GM12801 (cell line): ENCODE results near the gene MDM1.

Experiments used
- TF ChIP-seq, protein P1 (sequence below): IDR thresholded peaks from one replicate; pipeline ENCODE4 v1.5.1; 2011; ENCODE audit warnings: control low read depth; ENCODE audit not compliant: insufficient read length; ENCODE audit errors: extremely low read depth

The MDM1 gene

GRCh38 chr12:68280240-68280639, 51.9 kb downstream of the MDM1 start:
- TF ChIP-seq, protein P1, sequence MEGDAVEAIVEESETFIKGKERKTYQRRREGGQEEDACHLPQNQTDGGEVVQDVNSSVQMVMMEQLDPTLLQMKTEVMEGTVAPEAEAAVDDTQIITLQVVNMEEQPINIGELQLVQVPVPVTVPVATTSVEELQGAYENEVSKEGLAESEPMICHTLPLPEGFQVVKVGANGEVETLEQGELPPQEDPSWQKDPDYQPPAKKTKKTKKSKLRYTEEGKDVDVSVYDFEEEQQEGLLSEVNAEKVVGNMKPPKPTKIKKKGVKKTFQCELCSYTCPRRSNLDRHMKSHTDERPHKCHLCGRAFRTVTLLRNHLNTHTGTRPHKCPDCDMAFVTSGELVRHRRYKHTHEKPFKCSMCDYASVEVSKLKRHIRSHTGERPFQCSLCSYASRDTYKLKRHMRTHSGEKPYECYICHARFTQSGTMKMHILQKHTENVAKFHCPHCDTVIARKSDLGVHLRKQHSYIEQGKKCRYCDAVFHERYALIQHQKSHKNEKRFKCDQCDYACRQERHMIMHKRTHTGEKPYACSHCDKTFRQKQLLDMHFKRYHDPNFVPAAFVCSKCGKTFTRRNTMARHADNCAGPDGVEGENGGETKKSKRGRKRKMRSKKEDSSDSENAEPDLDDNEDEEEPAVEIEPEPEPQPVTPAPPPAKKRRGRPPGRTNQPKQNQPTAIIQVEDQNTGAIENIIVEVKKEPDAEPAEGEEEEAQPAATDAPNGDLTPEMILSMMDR, result no peak

DNA sequence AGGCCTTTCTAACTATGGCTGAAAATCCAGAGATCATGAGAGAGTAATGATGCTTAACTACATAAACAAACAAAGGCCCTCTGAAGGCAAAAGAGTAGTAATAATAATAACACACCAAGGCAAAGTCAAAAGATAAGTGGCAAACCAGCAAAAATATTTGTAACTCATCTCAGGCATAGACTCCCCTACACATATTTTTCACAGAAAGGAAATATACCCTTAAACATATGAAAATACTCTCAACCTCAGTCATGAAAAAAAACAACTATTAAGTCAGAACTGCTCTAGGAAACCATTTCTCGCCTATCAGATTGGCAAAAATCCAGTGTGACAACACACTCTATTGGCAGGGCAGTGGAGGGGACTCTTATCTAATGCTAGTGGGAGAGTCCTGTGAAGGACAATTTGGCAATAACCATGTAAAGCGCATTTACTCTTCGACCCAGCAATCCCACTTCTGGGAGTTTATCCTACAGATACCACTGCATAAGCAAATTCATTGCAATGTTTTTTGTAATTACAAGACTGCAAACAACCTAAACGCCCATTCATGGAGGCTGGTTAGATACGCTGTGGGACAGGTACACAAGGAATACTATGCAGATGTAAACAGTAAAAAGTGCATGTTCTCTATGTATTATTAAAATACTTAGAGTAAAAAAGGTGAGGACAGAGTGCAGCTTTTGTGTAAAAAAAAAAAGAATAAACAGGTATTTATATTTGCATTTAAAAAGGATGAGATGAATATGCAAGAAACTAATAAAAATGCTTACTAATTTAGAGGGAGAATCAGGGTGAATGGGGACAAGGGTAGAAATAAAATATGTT, 52.7 kb downstream of the MDM1 start:
- TF ChIP-seq, protein P1, result no peak

DNA sequence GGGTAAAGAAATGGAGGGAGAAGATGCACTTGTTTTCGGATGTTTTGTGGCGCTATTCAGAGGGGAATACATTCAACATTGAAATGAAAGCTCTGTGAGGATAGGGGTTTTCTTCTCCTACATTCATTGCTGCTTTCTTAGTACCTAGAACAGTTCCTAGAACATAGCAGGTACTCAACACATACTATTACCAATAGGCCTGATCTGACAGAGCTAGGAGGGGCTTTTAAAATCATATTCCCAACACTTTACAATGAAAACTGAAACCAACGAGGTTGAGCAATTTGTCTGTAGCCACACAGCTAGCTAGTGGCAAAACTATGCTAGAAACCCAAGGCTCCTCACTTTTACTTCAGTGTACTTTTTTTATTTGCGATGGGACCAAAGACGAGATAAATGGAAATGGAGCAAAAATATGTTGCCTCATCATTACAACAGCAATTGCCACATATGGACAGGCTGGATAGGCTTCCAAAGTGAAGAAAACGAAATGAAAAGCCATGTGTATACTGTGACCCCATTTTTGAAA, 55.7 kb downstream of the MDM1 start:
- TF ChIP-seq, protein P1, result no peak

DNA sequence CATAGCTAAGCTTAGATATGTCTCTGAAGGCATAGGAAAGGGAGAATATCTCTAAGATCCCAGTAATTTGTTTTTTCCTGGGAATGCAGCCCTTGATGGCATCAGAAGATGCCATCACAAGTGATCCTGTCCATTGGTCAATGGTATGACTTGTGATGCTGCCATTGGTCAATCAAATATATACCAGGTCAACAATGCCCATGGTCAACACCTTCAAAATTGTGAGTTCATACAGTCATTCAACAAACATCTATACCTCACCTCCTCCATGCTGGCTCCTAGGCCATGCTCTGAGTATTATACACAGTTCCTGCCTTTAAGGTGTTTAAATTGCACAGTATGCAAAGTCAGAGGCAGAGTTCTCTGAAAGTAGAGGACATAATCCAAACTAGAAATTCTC, 59.4 kb downstream of the MDM1 start:
- TF ChIP-seq, protein P1, result no peak

GRCh38 chr12:68271346-68271745, 60.8 kb downstream of the MDM1 start:
- TF ChIP-seq, protein P1, result no peak

- TF ChIP-seq, protein P1, result no peak
Measured at GRCh38 chr12:68270358-68270757, 61.8 kb downstream of the MDM1 start.

DNA sequence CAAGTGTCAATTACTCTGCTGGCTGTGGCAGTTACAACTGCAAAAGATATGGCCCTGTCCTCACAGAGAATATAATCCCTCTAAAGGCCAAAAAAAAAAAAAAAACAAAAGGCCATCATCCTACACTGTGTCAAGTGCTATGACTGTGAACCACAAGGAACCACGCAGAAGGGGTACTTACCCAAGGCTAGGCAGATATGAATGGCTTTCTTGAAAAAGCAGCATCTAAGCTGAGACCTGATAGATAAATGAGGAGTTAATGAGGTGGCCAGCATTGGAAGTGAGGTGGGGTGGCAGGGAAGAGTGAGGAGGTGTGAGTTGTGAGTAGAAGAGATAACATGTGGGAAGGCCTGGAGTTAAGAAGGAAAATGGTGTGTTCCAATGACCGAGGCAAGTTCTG, 62.4 kb downstream of the MDM1 start:
- TF ChIP-seq, protein P1, result no peak
